Measurements from ENCODE around the gene ADARB2. TPM values are rescaled to one million over a fixed set of nuclear protein-coding genes. Genes with fewer than 3 reads are reported as not detected.

ADARB2 gene
- total and polyA plus RNA-seq, 4 experiments from 2014 or later = 13.5 to 14.1 TPM; not detected in 2

DNA sequence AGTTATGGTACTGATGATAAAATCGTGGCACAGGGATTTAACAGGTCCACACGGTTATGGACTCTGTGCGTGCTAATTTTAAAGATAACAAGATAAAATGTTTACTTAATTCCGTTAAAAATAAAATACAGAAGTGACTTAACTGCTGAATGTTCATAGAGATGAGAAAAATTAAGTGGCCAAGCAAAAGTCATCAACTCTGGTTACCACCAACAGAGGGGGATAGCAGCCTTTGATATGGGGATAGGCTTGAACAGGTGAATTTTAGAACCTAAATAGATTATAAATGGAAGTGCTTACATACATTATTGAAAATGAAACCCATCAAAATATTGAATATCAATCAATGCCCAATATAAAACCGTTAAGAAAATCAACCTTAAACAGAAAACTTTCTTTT lies 436.2 kb downstream of the ADARB2 start:
- Histone ChIP-seq H3K9me3 (ENCODE audit: control insufficient read depth in 1 of 2, low read length in 2 of 2) (no peaks in the 10 kb centered on the region), H3K36me3 (ENCODE audit: insufficient read depth, low read length) (no peaks in the 10 kb centered on the region), H3K4me3 (ENCODE audit: low read length in 2 of 2) (no peak overlapping the region), H3K4me1 (ENCODE audit: insufficient read depth, low read length) (no peaks in the 10 kb centered on the region), H3K27me3 (ENCODE audit: insufficient read depth, low read length) (no peaks in the 10 kb centered on the region), H3K27ac (ENCODE audit: low read depth, low read length) (no peak overlapping the region)
- ChIA-PET POLR2A (ENCODE audit: partially characterized antibody) (no interaction called here), CTCF (ENCODE audit: partially characterized antibody) (no interaction called here)
- peaks cover 14 to 19% of the 10 kb centered on the region in 2 donors for H3K27me3 Mint-ChIP-seq
- H3K36me3 Mint-ChIP-seq = no peaks in the 10 kb centered on the region
- intact Hi-C loops (cut with micrococcal nuclease) = no loop called here
- H3K9me3 Mint-ChIP-seq = no peaks in the 10 kb centered on the region
- H3K4me1 Mint-ChIP-seq = peaks cover 0 to 3% (median 0%) of the 10 kb centered on the region in 4 donors
- H3K27ac Mint-ChIP-seq = no peak overlapping the region
- DNase-seq = no peak
- H3K4me3 Mint-ChIP-seq = no peak overlapping the region

DNA sequence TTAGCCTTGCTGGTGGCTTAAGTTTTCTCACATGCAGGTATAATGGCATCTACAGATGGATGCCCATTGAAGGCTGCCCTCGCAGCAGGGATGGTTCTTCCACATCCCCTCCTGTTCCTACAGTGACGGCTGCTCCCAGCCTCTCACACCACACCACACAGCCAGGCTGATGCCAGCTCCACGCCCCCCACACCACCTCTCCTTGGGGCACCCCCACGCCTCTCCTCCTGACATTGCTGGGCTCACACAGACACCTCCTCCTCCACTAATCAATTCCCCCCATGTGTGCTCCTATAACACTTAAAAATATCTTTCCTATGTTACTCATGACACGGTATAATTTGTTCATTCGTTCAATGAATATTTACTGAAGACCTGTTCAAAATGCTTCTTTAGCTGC lies 437.1 kb downstream of the ADARB2 start:
- CTCF ChIA-PET (ENCODE audit: partially characterized antibody) = no interaction called here
- Histone ChIP-seq H3K9me3 (ENCODE audit: control insufficient read depth in 1 of 2, low read length in 2 of 2) (no peaks in the 10 kb centered on the region), H3K4me3 (ENCODE audit: low read length in 2 of 2) (no peak overlapping the region), H3K27me3 (ENCODE audit: insufficient read depth, low read length) (no peaks in the 10 kb centered on the region), H3K4me1 (ENCODE audit: insufficient read depth, low read length) (no peaks in the 10 kb centered on the region), H3K27ac (ENCODE audit: low read depth, low read length) (no peak overlapping the region), H3K36me3 (ENCODE audit: insufficient read depth, low read length) (no peaks in the 10 kb centered on the region)
- Mint-ChIP-seq H3K4me1 (peaks cover 0 to 3% (median 0%) of the 10 kb centered on the region in 4 donors), H3K4me3 (no peak overlapping the region), H3K27me3 (peaks cover 14 to 22% of the 10 kb centered on the region in 2 donors), H3K27ac (no peak overlapping the region), H3K9me3 (no peaks in the 10 kb centered on the region), H3K36me3 (no peaks in the 10 kb centered on the region)
- POLR2A ChIA-PET (ENCODE audit: partially characterized antibody) = no interaction called here
- DNase-seq = no peak
- intact Hi-C loops (cut with micrococcal nuclease) = no loop called here

DNA sequence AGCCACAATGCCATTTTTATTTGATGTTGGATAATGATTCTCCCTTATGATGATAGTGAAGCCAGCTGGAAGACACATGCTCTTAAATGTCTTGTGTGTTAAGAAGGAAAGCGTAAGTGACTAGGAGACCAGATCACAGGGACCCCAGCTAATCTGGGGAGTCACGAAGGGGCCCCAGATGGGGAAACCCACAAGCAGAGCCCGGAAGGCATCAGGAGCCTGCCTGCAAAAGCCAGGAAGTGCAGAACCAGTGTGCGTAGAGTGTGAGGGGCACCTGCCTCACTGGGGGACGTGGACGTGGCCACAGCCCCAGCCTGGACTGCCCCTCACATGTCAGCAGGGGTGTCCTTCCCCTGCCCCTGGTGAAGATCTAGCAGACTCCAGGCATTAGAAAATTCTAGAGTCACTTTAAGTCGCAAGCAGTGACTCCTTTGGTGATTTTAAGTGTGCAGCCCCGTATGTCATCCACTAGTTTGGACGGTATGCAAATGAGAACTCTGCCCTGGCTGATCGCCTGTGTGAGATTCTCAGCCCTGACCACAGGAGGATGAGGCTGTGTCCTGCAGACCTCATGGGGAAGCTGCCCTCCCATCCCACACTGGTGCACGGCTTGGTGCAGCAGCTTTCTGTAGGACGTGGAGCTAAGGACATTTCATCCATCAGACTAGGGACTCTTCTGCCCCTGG lies 438.1 kb downstream of the ADARB2 start:
- Histone ChIP-seq H3K27me3 (ENCODE audit: insufficient read depth, low read length) (no peaks in the 10 kb centered on the region), H3K4me1 (ENCODE audit: insufficient read depth, low read length) (no peaks in the 10 kb centered on the region), H3K27ac (ENCODE audit: low read depth, low read length) (no peak overlapping the region), H3K4me3 (ENCODE audit: low read length in 2 of 2) (no peak overlapping the region), H3K9me3 (ENCODE audit: control insufficient read depth in 1 of 2, low read length in 2 of 2) (no peaks in the 10 kb centered on the region), H3K36me3 (ENCODE audit: insufficient read depth, low read length) (no peaks in the 10 kb centered on the region)
- Mint-ChIP-seq H3K9me3 (no peaks in the 10 kb centered on the region), H3K27me3 (peaks cover 15 to 25% of the 10 kb centered on the region in 2 donors), H3K4me3 (peak overlapping the region in 2 of 8 donors; percentile 10 to 42), H3K27ac (no peak overlapping the region), H3K36me3 (no peaks in the 10 kb centered on the region), H3K4me1 (peaks cover 0 to 3% (median 1%) of the 10 kb centered on the region in 4 donors)
- CTCF ChIA-PET (ENCODE audit: partially characterized antibody) = no interaction called here
- intact Hi-C loops (cut with micrococcal nuclease) = no loop called here
- DNase-seq = no peak
- POLR2A ChIA-PET (ENCODE audit: partially characterized antibody) = no interaction called here

DNA sequence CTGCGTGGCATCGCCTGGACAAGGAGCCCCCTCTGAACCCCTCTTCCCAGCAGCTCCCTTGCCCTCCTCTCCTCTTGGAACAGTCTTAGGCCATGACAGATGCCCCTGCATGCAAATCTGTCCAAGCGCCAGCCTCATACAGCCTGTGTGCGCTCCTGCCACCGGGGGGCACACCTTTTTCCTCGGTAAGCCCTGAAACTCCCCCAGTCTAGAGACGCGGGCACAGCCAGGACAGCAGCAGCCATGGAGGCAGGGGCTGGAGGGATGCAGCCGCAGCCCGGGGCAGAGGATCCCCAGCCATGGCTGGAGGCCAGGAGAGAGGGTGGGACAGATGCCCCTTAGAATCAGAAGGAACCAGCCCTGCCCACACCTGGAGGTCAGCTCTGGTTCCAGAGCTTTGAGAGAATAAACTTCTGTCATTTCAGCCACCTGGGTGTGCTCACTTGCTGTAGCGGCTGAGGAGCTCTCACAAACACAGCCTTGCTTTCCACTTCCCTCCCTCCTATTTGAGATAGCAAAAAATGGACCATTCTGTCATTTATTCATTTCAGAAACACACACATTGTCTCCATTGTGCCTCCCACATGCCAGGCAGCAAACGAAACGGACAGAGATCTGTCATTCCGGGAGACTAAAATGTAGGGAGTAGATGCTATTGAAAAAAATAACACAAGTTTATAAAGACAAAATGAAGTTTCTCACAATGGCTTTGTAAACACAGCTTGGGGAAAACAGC lies 439.6 kb downstream of the ADARB2 start:
- H3K27ac Mint-ChIP-seq = no peak overlapping the region
- no peaks in the 10 kb centered on the region for H3K27me3 ChIP-seq (ENCODE audit: insufficient read depth, low read length)
- no peaks in the 10 kb centered on the region for H3K9me3 ChIP-seq (ENCODE audit: control insufficient read depth in 1 of 2, low read length in 2 of 2)

DNA sequence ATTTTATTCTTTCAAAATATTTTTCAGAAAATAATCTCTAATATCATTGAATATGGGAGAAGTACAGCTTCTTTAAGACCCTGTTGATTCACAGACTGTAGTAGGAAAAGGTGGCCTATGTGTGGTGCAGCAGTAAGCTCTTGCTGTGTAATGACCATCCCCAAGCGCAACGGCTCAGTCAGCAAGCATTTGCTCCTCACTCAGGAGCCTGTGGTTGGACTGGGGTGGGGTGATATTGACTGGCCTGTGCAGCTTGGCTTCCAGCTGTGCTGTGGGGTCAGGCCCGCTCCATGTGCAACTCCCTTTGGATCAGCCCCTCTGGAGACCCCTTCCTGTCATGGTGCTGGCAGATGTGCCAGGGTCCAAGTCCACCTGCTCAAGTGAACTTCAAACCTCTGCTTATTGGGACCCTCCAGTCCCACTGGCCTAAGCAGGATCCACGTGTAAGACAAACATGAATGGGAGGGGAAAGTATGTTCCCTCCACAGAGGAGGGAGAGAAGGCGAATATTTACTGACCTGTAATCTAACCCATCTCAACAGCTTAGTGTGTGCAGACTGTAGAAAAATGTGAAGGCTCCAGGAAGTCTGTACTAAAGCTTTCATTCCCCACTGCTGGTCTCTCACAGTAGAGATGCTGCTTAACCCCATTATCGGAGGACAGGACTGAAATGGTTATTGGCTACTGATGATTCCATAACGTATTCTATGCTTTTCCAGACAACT lies 441.4 kb downstream of the ADARB2 start:
- Histone ChIP-seq H3K27me3 (ENCODE audit: insufficient read depth, low read length) (no peaks in the 10 kb centered on the region), H3K4me3 (ENCODE audit: low read length in 2 of 2) (no peak overlapping the region), H3K36me3 (ENCODE audit: insufficient read depth, low read length) (no peaks in the 10 kb centered on the region), H3K4me1 (ENCODE audit: insufficient read depth, low read length) (no peaks in the 10 kb centered on the region), H3K9me3 (ENCODE audit: control insufficient read depth in 1 of 2, low read length in 2 of 2) (no peaks in the 10 kb centered on the region), H3K27ac (ENCODE audit: low read depth, low read length) (no peak overlapping the region)
- intact Hi-C loops (cut with micrococcal nuclease) = no loop called here
- Mint-ChIP-seq H3K4me1 (peaks cover 0 to 10% (median 7%) of the 10 kb centered on the region in 4 donors), H3K9me3 (no peaks in the 10 kb centered on the region), H3K4me3 (no peak overlapping the region), H3K27me3 (peaks cover 16 to 30% of the 10 kb centered on the region in 2 donors), H3K36me3 (no peaks in the 10 kb centered on the region), H3K27ac (peak overlapping the region in 1 of 7 donors; percentile 67)
- DNase-seq = no peak
- POLR2A ChIA-PET (ENCODE audit: partially characterized antibody) = no interaction called here
- CTCF ChIA-PET (ENCODE audit: partially characterized antibody) = no interaction called here

More for the DNA sequence above, 439.6 kb downstream of the ADARB2 start:
- Histone ChIP-seq H3K4me1 (ENCODE audit: insufficient read depth, low read length) (no peaks in the 10 kb centered on the region), H3K27ac (ENCODE audit: low read depth, low read length) (no peak overlapping the region), H3K4me3 (ENCODE audit: low read length in 2 of 2) (no peak overlapping the region), H3K36me3 (ENCODE audit: insufficient read depth, low read length) (no peaks in the 10 kb centered on the region)
- CTCF ChIA-PET (ENCODE audit: partially characterized antibody) = no interaction called here
- no peak for DNase-seq
- Mint-ChIP-seq H3K9me3 (no peaks in the 10 kb centered on the region), H3K4me1 (peaks cover 0 to 10% (median 5%) of the 10 kb centered on the region in 4 donors), H3K27me3 (peaks cover 19 to 25% of the 10 kb centered on the region in 2 donors), H3K4me3 (no peak overlapping the region), H3K36me3 (no peaks in the 10 kb centered on the region)
- intact Hi-C loops (cut with micrococcal nuclease) = no loop called here
- POLR2A ChIA-PET (ENCODE audit: partially characterized antibody) = no interaction called here

DNA sequence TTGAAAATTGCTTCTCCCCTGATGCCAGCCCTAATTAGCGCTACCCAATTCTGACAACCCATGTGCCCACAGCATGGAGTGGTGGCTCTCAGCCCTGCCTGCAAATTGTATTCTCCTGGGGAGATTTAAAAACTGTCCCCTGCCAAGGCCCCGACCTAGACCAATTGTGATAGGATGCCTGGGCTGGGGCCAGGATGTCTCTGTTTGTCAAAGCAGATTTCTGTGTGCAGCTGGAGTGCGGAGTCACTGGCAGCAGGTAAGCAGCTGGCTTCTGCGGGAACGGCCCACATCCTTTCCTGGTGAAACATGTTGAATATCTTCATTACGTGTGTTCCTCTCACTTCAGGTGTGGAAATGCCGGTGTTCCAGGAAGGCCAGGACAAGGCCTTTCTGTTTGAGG lies 442.6 kb downstream of the ADARB2 start:
- Mint-ChIP-seq H3K4me1 (peaks cover 0 to 10% (median 7%) of the 10 kb centered on the region in 4 donors), H3K27me3 (peaks cover 13 to 21% of the 10 kb centered on the region in 2 donors), H3K36me3 (no peaks in the 10 kb centered on the region), H3K4me3 (no peak overlapping the region), H3K9me3 (no peaks in the 10 kb centered on the region), H3K27ac (peak overlapping the region in 1 of 7 donors; percentile 4)
- Histone ChIP-seq H3K27me3 (ENCODE audit: insufficient read depth, low read length) (no peaks in the 10 kb centered on the region), H3K4me1 (ENCODE audit: insufficient read depth, low read length) (no peaks in the 10 kb centered on the region), H3K27ac (ENCODE audit: low read depth, low read length) (no peak overlapping the region), H3K9me3 (ENCODE audit: control insufficient read depth in 1 of 2, low read length in 2 of 2) (no peaks in the 10 kb centered on the region), H3K36me3 (ENCODE audit: insufficient read depth, low read length) (no peaks in the 10 kb centered on the region), H3K4me3 (ENCODE audit: low read length in 2 of 2) (no peak overlapping the region)
- ChIA-PET POLR2A (ENCODE audit: partially characterized antibody) (no interaction called here), CTCF (ENCODE audit: partially characterized antibody) (no interaction called here)
- intact Hi-C loops (cut with micrococcal nuclease) = no loop called here
- no peak for DNase-seq
